ENCODE data around the gene KSR2. TPM values are rescaled to one million over a fixed set of nuclear protein-coding genes. Genes with fewer than 3 reads are reported as not detected.

The KSR2 gene
- total RNA-seq, result 0.69 to 0.71 TPM (median 0.70 TPM) in 3 replicates

GRCh38 chr12:117968826-117969659, at the start of gene KSR2:
TSS of gene KSR2 (minus strand) at chr12:117968990. CDS start at chr12:117968255, 735 bp downstream.
- TF ChIP-seq CTCF (IDR thresholded peaks at IDR 0.05; ENCODE audit: unreplicated experiment), result no peak
- Mint-ChIP-seq H3K36me3 (peaks cover 3% of the 10 kb centered on the region), H3K4me1 (peaks cover 8% of the 10 kb centered on the region), H3K4me3 (peak within 1 kb of the TSS; percentile 73), H3K9me3 (peaks cover 16% of the 10 kb centered on the region), H3K27ac (peak within 1 kb of the TSS; percentile 82), H3K27me3 (ENCODE audit: low read depth) (peaks cover 78% of the 10 kb centered on the region)
- DNase-seq (ENCODE audit: low spot score in 2 of 2, unreplicated experiment in 2 of 2), result peak; percentile 78 to 87

- Mint-ChIP-seq H3K27me3 (ENCODE audit: low read depth) (no peaks in the 10 kb centered on the region), H3K36me3 (peaks cover 12% of the 10 kb centered on the region), H3K4me1 (peaks cover 12% of the 10 kb centered on the region), H3K9me3 (no peaks in the 10 kb centered on the region), H3K4me3 (peak overlapping the region; percentile 90), H3K27ac (no peak overlapping the region)
- TF ChIP-seq CTCF (IDR thresholded peaks at IDR 0.05; ENCODE audit: unreplicated experiment), result no peak
- no peak for DNase-seq (ENCODE audit: low spot score in 2 of 2, unreplicated experiment in 2 of 2)
These were observed 49.1 kb upstream of the KSR2 start for GRCh38 chr12:118017926-118018325.

- no peaks in the 10 kb centered on the region for H3K27me3 Mint-ChIP-seq (ENCODE audit: low read depth)
These were observed 47.9 kb upstream of the KSR2 start, which contains the start of gene RFC5 for GRCh38 chr12:118016424-118017264. TSS of gene RFC5 (plus strand) at chr12:118016703. CDS start at chr12:118016828, 125 bp downstream.

GRCh38 chr12:118015944-118016343, 47.2 kb upstream of the KSR2 start:
- H3K27me3 Mint-ChIP-seq (ENCODE audit: low read depth), result no peaks in the 10 kb centered on the region
- no peak for DNase-seq (ENCODE audit: low spot score in 2 of 2, unreplicated experiment in 2 of 2)
- H3K4me1 Mint-ChIP-seq, result peaks cover 12% of the 10 kb centered on the region

More at GRCh38 chr12:118016424-118017264, 47.9 kb upstream of the KSR2 start, which contains the start of gene RFC5:
- Mint-ChIP-seq H3K9me3 (no peaks in the 10 kb centered on the region), H3K36me3 (peaks cover 5% of the 10 kb centered on the region), H3K4me1 (peaks cover 12% of the 10 kb centered on the region), H3K27ac (peak within 1 kb of the TSS; percentile 69), H3K4me3 (peak within 1 kb of the TSS; percentile 90)
- DNase-seq (ENCODE audit: low spot score in 2 of 2, unreplicated experiment in 2 of 2), result peak; percentile 97 to 98
- no peak for TF ChIP-seq CTCF (IDR thresholded peaks at IDR 0.05; ENCODE audit: unreplicated experiment)

More at GRCh38 chr12:118015944-118016343, 47.2 kb upstream of the KSR2 start:
- peak overlapping the region; percentile 90 for H3K4me3 Mint-ChIP-seq
- H3K36me3 Mint-ChIP-seq, result peaks cover 4% of the 10 kb centered on the region
- no peaks in the 10 kb centered on the region for H3K9me3 Mint-ChIP-seq
- no peak for TF ChIP-seq CTCF (IDR thresholded peaks at IDR 0.05; ENCODE audit: unreplicated experiment)
- H3K27ac Mint-ChIP-seq, result peak overlapping the region; percentile 69
